IPS-18a (cell line): Measurements from ENCODE around the gene RAB36.
A peak's percentile ranks its signal among the peaks of the same experiment; 100 is the strongest.
"Not testable (repeated sequence)": the region's sequence is repeated elsewhere in the genome, so short reads cannot be mapped to it uniquely, and the experiment has no call there.

Experiments used
- H3K27ac ChIP-seq: one replicate; pipeline ENCODE4 v1.5.1; 2013; ENCODE audit warnings: low read length
- H3K27me3 ChIP-seq: one replicate; pipeline ENCODE4 v1.6.1; 2013; ENCODE audit warnings: mild to moderate bottlenecking, low read length; ENCODE audit not compliant: control insufficient read depth, insufficient read depth
- H3K36me3 ChIP-seq: one replicate; pipeline ENCODE4 v1.6.1; 2013; ENCODE audit warnings: low read depth, low read length; ENCODE audit not compliant: control insufficient read depth
- H3K4me1 ChIP-seq: one replicate; pipeline ENCODE4 v1.6.1; 2013; ENCODE audit warnings: low read depth, low read length; ENCODE audit not compliant: control insufficient read depth
- H3K4me3 ChIP-seq: one replicate; pipeline ENCODE4 v1.5.1; 2013; ENCODE audit warnings: low read length
- H3K9ac ChIP-seq: one replicate; pipeline ENCODE4 v1.6.1; 2013; ENCODE audit warnings: mild to moderate bottlenecking, low read length, moderate library complexity
- H3K9me3 ChIP-seq: one replicate; pipeline ENCODE4 v1.6.1; 2013; ENCODE audit warnings: low read depth, low read length; ENCODE audit not compliant: control insufficient read depth

The RAB36 gene

GRCh38 chr22:23133922-23134321, 11.4 kb upstream of the RAB36 start:
- Histone ChIP-seq H3K9ac (no peak overlapping the region), H3K36me3 (no peaks in the 10 kb centered on the region), H3K9me3 (no peaks in the 10 kb centered on the region), H3K4me3 (no peak overlapping the region), H3K27ac (no peak overlapping the region), H3K4me1 (peaks cover 3% of the 10 kb centered on the region), H3K27me3 (no peaks in the 10 kb centered on the region)

- H3K27me3 ChIP-seq, H3K4me1 ChIP-seq, H3K4me3 ChIP-seq, H3K36me3 ChIP-seq, H3K27ac ChIP-seq, H3K9ac ChIP-seq, H3K9me3 ChIP-seq: not testable (repeated sequence)
These were observed 8.3 kb upstream of the RAB36 start for GRCh38 chr22:23136991-23137390.

- Histone ChIP-seq H3K9me3 (no peaks in the 10 kb centered on the region), H3K27ac (no peak overlapping the region), H3K9ac (no peak overlapping the region), H3K27me3 (no peaks in the 10 kb centered on the region), H3K36me3 (no peaks in the 10 kb centered on the region), H3K4me3 (no peak overlapping the region), H3K4me1 (peaks cover 7% of the 10 kb centered on the region)
These were observed 7.8 kb upstream of the RAB36 start for GRCh38 chr22:23137468-23137867.

GRCh38 chr22:23137905-23138561, 7.2 kb upstream of the RAB36 start:
- no peak overlapping the region for H3K27ac ChIP-seq
- no peaks in the 10 kb centered on the region for H3K36me3 ChIP-seq
- H3K4me1 ChIP-seq, result peaks cover 7% of the 10 kb centered on the region
- H3K9me3 ChIP-seq, result no peaks in the 10 kb centered on the region
- H3K27me3 ChIP-seq, result no peaks in the 10 kb centered on the region
- no peak overlapping the region for H3K4me3 ChIP-seq
- no peak overlapping the region for H3K9ac ChIP-seq

GRCh38 chr22:23138584-23139435, 6.5 kb upstream of the RAB36 start:
- Histone ChIP-seq H3K9me3 (no peaks in the 10 kb centered on the region), H3K27me3 (no peaks in the 10 kb centered on the region), H3K9ac (no peak overlapping the region), H3K36me3 (no peaks in the 10 kb centered on the region), H3K4me1 (peaks cover 7% of the 10 kb centered on the region), H3K27ac (no peak overlapping the region), H3K4me3 (no peak overlapping the region)

- no peak overlapping the region for H3K4me3 ChIP-seq
- no peaks in the 10 kb centered on the region for H3K36me3 ChIP-seq
- H3K27ac ChIP-seq, result no peak overlapping the region
- H3K9ac ChIP-seq, result no peak overlapping the region
- peaks cover 7% of the 10 kb centered on the region for H3K4me1 ChIP-seq
- H3K9me3 ChIP-seq, result no peaks in the 10 kb centered on the region
- H3K27me3 ChIP-seq, result no peaks in the 10 kb centered on the region
These were observed 4.9 kb upstream of the RAB36 start for GRCh38 chr22:23140385-23140784.

GRCh38 chr22:23142546-23143105, 2.7 kb upstream of the RAB36 start:
- H3K9ac ChIP-seq, result peak overlapping the region; percentile 24
- H3K9me3 ChIP-seq, result no peaks in the 10 kb centered on the region
- peaks cover 6% of the 10 kb centered on the region for H3K4me1 ChIP-seq
- no peaks in the 10 kb centered on the region for H3K27me3 ChIP-seq
- no peaks in the 10 kb centered on the region for H3K36me3 ChIP-seq
- H3K4me3 ChIP-seq, result no peak overlapping the region
- no peak overlapping the region for H3K27ac ChIP-seq

- H3K9me3 ChIP-seq, result no peaks in the 10 kb centered on the region
- no peak overlapping the region for H3K27ac ChIP-seq
- no peaks in the 10 kb centered on the region for H3K36me3 ChIP-seq
- peaks cover 6% of the 10 kb centered on the region for H3K4me1 ChIP-seq
- no peak overlapping the region for H3K9ac ChIP-seq
- H3K4me3 ChIP-seq, result no peak overlapping the region
- H3K27me3 ChIP-seq, result no peaks in the 10 kb centered on the region
These were observed 2.2 kb upstream of the RAB36 start for GRCh38 chr22:23143119-23143518.

- H3K4me1 ChIP-seq, result peaks cover 9% of the 10 kb centered on the region
- no peaks in the 10 kb centered on the region for H3K27me3 ChIP-seq
- no peak overlapping the region for H3K4me3 ChIP-seq
- H3K9me3 ChIP-seq, result no peaks in the 10 kb centered on the region
- no peak overlapping the region for H3K27ac ChIP-seq
- H3K9ac ChIP-seq, result no peak overlapping the region
- no peaks in the 10 kb centered on the region for H3K36me3 ChIP-seq
These were observed 845 bp upstream of the RAB36 start for GRCh38 chr22:23144432-23144831.

- Histone ChIP-seq H3K27me3 (no peaks in the 10 kb centered on the region), H3K4me3 (peak overlapping the region; percentile 56), H3K27ac (no peak overlapping the region), H3K9ac (peak overlapping the region; percentile 30), H3K36me3 (no peaks in the 10 kb centered on the region), H3K4me1 (peaks cover 15% of the 10 kb centered on the region), H3K9me3 (no peaks in the 10 kb centered on the region)
These were observed 697 bp downstream of the RAB36 start for GRCh38 chr22:23145878-23146470.

- Histone ChIP-seq H3K9me3 (no peaks in the 10 kb centered on the region), H3K27ac (no peak overlapping the region), H3K27me3 (no peaks in the 10 kb centered on the region), H3K36me3 (no peaks in the 10 kb centered on the region), H3K4me3 (no peak overlapping the region), H3K4me1 (peaks cover 12% of the 10 kb centered on the region), H3K9ac (no peak overlapping the region)
These were observed 1.4 kb downstream of the RAB36 start for GRCh38 chr22:23146478-23147205.
